ENCODE results near the gene OSCP1.

Gene OSCP1

DNA sequence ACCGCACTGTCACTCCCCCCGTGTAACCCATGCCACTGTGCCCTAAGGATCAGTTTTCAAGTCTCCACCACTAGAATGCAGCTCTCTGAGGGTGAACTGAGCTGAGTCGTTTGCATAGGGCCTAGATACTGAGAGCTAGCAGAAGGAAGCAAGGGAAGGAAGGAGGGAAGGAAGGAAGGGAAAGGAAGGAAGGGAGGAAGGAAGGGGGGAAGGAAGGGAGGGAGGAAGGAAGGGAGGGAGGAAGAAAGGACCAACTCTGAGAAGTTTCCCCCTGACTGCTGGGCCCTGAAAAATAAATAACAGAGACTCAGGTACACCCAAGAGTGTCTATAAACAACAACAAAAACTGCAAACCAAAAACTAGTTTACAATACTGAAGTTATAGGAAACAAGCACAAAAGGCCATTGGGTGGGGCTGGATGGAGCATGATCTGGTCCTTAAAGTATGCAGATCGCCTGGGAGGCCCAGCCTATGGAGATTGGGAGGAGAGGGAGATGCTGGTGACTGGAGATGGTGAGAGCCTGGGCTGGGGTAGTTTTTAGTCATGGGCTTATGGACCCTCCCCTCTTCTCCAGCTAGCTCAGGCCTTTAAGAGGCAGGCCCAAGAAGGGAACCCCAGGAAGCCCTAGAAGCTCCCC is 15.6 kb upstream of the OSCP1 start:
- no peak overlapping the region for H3K27ac ChIP-seq (ENCODE audit: low read depth, low read length)
- H4K5ac ChIP-seq (ENCODE audit: low read length): no peak overlapping the region
- no peaks in the 10 kb centered on the region for H3K27me3 ChIP-seq (ENCODE audit: insufficient read depth, low read length, poor library complexity)

DNA sequence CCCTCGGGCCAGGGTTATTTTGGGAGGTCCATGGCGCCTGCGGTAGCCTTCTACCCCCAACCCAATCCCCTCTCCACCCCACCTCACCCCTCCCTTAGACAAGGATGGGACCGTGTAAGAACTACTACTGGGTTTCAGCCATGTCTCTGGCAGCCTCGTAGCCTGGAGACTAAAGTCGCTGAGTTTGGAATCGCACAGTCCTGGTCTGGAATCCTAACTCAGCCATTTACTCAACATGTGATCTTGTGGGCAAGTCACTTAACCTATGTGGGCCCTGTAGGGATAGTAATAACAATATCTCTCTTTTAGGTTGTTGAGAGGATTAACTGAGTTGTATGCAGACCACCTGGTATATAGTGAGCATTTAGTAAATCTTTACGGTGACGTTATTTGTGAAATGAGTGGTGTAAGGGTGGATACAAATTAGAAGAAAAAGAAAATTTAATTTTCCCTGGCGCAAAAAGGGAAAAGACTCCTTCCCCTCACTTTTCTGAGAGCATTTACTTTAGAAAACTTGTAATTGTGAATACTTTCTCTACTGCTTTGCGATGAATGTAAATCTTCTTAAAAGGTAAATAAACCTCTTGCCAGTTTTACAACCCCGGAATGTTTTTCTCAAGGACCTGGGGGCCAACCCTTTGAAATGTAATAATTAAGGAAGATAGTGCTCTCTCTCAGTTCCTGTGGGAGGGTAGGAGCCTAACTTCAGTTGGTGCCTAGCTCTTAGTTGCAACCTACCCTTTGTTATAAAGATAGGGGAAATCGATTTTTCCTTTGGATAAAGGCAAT is 14.5 kb upstream of the OSCP1 start:
- Histone ChIP-seq H2BK120ac (ENCODE audit: low read depth, low read length) (no peak overlapping the region), H3K4me1 (ENCODE audit: control insufficient read depth, low read depth, low read length) (peaks cover 5% of the 10 kb centered on the region), H3K4me2 (ENCODE audit: low read length) (peak overlapping the region; percentile 28), H3K18ac (ENCODE audit: low read length) (peak overlapping the region; percentile 85), H3K9ac (ENCODE audit: low read length) (peak overlapping the region; percentile 98), H3K27me3 (ENCODE audit: insufficient read depth, low read length, poor library complexity) (no peaks in the 10 kb centered on the region), H3K36me3 (ENCODE audit: control insufficient read depth, insufficient read depth, low read length) (peaks cover 11% of the 10 kb centered on the region), H2BK5ac (ENCODE audit: low read length) (peak overlapping the region; percentile 1), H3K56ac (ENCODE audit: low read length) (peak overlapping the region; percentile 87), H3K23ac (ENCODE audit: low read length) (no peak overlapping the region), H3K4me3 (ENCODE audit: low read length) (peak overlapping the region; percentile 50), H2AK5ac (ENCODE audit: low read length) (no peak overlapping the region), H3K79me1 (ENCODE audit: low read length) (peaks cover 11% of the 10 kb centered on the region), H2BK15ac (replicated peaks; ENCODE audit: low read depth) (no peak overlapping the region), H3K79me2 (ENCODE audit: control insufficient read depth, insufficient read depth, low read length) (peaks cover 3% of the 10 kb centered on the region), H4K5ac (ENCODE audit: low read length) (no peak overlapping the region), H4K8ac (ENCODE audit: low read depth, low read length) (peak overlapping the region; percentile 17), H3K4ac (ENCODE audit: low read depth, low read length) (no peak overlapping the region), H3K27ac (ENCODE audit: low read depth, low read length) (peak overlapping the region; percentile 81)
- DNase-seq: peak; percentile 84
- no CpG with 5 or more reads among the region's 13 CpGs for WGBS (ENCODE audit: extremely low coverage, insufficient coverage, low lambda C conversion rate)

More for the DNA sequence above, 15.6 kb upstream of the OSCP1 start:
- H3K79me1 ChIP-seq (ENCODE audit: low read length): peaks cover 11% of the 10 kb centered on the region
- no peak overlapping the region for H3K4me3 ChIP-seq (ENCODE audit: low read length)
- H3K23ac ChIP-seq (ENCODE audit: low read length): no peak overlapping the region
- H3K18ac ChIP-seq (ENCODE audit: low read length): no peak overlapping the region
- H3K4me2 ChIP-seq (ENCODE audit: low read length): no peak overlapping the region
- H3K4ac ChIP-seq (ENCODE audit: low read depth, low read length): no peak overlapping the region
- H3K9ac ChIP-seq (ENCODE audit: low read length): no peak overlapping the region
- H4K8ac ChIP-seq (ENCODE audit: low read depth, low read length): no peak overlapping the region
- no peak overlapping the region for H2BK120ac ChIP-seq (ENCODE audit: low read depth, low read length)
- H3K56ac ChIP-seq (ENCODE audit: low read length): peak overlapping the region; percentile 11
- no peak overlapping the region for H2BK5ac ChIP-seq (ENCODE audit: low read length)
- peaks cover 3% of the 10 kb centered on the region for H3K79me2 ChIP-seq (ENCODE audit: control insufficient read depth, insufficient read depth, low read length)
- no peak overlapping the region for H2AK5ac ChIP-seq (ENCODE audit: low read length)
- no peak overlapping the region for H2BK15ac ChIP-seq (replicated peaks; ENCODE audit: low read depth)
- no CpG with 5 or more reads among the region's 4 CpGs for WGBS (ENCODE audit: extremely low coverage, insufficient coverage, low lambda C conversion rate)
- peaks cover 4% of the 10 kb centered on the region for H3K36me3 ChIP-seq (ENCODE audit: control insufficient read depth, insufficient read depth, low read length)
- peak; percentile 65 for DNase-seq
- peaks cover 5% of the 10 kb centered on the region for H3K4me1 ChIP-seq (ENCODE audit: control insufficient read depth, low read depth, low read length)

DNA sequence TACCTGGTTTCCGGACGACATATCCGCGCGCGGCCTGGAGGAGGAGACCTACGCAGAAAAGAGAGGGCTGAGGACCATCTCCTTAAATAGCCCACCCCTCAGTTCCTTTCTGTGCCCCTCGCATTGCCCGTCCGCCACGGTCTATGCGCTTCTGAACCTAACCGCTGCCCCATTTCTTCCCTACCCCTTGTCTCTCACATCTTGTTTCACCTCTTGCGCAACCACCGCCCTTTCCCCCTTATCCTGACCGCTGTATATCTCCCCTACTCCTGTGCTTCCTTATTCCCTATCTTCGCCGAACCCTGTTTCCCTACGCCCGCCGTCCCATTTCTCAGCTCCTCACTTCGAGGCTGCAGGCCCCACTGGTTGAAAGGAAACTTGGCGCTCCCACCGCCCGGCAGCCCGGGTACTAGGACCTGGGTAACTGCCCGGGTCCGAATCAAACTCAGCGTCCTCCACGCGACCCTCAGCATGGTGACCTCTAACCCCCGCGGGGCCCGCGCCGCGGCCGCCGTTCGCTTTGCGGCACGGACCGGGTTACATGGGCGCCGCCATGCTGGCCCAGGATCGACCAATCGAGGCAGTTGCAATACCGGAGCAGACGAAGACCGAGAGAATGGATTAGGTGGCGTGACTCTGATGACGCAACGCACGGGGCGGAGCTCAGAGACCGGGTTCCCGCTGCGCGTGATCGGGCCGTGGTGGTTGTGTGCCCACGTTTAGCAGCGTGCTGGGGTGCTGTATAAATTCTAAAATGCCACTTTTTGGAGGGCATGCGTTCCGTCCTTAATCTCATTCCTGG is 13.8 kb upstream of the OSCP1 start, which contains the start of gene MRPS15:
TSS of gene MRPS15 (minus strand) at position 582 of the 802 bp plus-strand sequence. CDS start at position 473, 109 bp downstream.
- no peak within 1 kb of the TSS for H2BK120ac ChIP-seq (ENCODE audit: low read depth, low read length)
- no peak within 1 kb of the TSS for H2BK15ac ChIP-seq (replicated peaks; ENCODE audit: low read depth)
- no CpG with 5 or more reads among the region's 65 CpGs for WGBS (ENCODE audit: extremely low coverage, insufficient coverage, low lambda C conversion rate)
- H3K4me2 ChIP-seq (ENCODE audit: low read length): peak within 1 kb of the TSS; percentile 92
- H2AK5ac ChIP-seq (ENCODE audit: low read length): peak within 1 kb of the TSS; percentile 95
- H3K23ac ChIP-seq (ENCODE audit: low read length): no peak within 1 kb of the TSS
- H3K27me3 ChIP-seq (ENCODE audit: insufficient read depth, low read length, poor library complexity): no peaks in the 10 kb centered on the region
- H3K4ac ChIP-seq (ENCODE audit: low read depth, low read length): peak within 1 kb of the TSS; percentile 74
- H3K79me2 ChIP-seq (ENCODE audit: control insufficient read depth, insufficient read depth, low read length): peaks cover 3% of the 10 kb centered on the region
- H3K79me1 ChIP-seq (ENCODE audit: low read length): peaks cover 11% of the 10 kb centered on the region
- peak within 1 kb of the TSS; percentile 98 for H3K9ac ChIP-seq (ENCODE audit: low read length)
- peak within 1 kb of the TSS; percentile 17 for H4K8ac ChIP-seq (ENCODE audit: low read depth, low read length)
- peak within 1 kb of the TSS; percentile 100 for H3K56ac ChIP-seq (ENCODE audit: low read length)
- peak within 1 kb of the TSS; percentile 85 for H3K18ac ChIP-seq (ENCODE audit: low read length)
- peak; percentile 97 for DNase-seq
- peak within 1 kb of the TSS; percentile 81 for H3K27ac ChIP-seq (ENCODE audit: low read depth, low read length)
- H4K5ac ChIP-seq (ENCODE audit: low read length): no peak within 1 kb of the TSS
- H3K4me3 ChIP-seq (ENCODE audit: low read length): peak within 1 kb of the TSS; percentile 100
- H3K4me1 ChIP-seq (ENCODE audit: control insufficient read depth, low read depth, low read length): peaks cover 5% of the 10 kb centered on the region
- H3K36me3 ChIP-seq (ENCODE audit: control insufficient read depth, insufficient read depth, low read length): peaks cover 15% of the 10 kb centered on the region
- peak within 1 kb of the TSS; percentile 78 for H2BK5ac ChIP-seq (ENCODE audit: low read length)

DNA sequence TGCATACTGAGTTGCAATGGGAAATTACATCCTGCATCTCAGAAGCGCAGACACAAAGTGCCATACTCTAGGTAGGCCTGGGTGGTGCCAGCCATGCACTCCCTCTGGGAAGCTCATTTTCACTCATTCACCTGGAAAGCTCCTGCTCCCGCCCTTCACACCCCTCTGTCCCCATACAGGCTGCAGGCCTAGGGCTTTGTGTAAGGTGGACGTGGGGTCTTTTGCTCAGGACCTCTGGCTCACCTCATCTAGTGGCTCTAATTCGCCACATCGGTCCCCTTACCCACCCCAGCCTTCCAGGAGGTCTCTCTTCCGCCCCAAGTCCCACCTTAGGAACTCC is 13.2 kb upstream of the OSCP1 start:
- peak; percentile 50 for DNase-seq
- no peak overlapping the region for H4K8ac ChIP-seq (ENCODE audit: low read depth, low read length)
- no peak overlapping the region for H3K23ac ChIP-seq (ENCODE audit: low read length)
- no peak overlapping the region for H4K5ac ChIP-seq (ENCODE audit: low read length)
- peak overlapping the region; percentile 100 for H3K4me3 ChIP-seq (ENCODE audit: low read length)
- peak overlapping the region; percentile 61 for H3K27ac ChIP-seq (ENCODE audit: low read depth, low read length)
- no peaks in the 10 kb centered on the region for H3K27me3 ChIP-seq (ENCODE audit: insufficient read depth, low read length, poor library complexity)
- H3K4ac ChIP-seq (ENCODE audit: low read depth, low read length): no peak overlapping the region
- peak overlapping the region; percentile 16 for H3K18ac ChIP-seq (ENCODE audit: low read length)
- peaks cover 11% of the 10 kb centered on the region for H3K79me1 ChIP-seq (ENCODE audit: low read length)
- peaks cover 5% of the 10 kb centered on the region for H3K4me1 ChIP-seq (ENCODE audit: control insufficient read depth, low read depth, low read length)
- H2AK5ac ChIP-seq (ENCODE audit: low read length): no peak overlapping the region
- peak overlapping the region; percentile 98 for H3K9ac ChIP-seq (ENCODE audit: low read length)
- H3K56ac ChIP-seq (ENCODE audit: low read length): peak overlapping the region; percentile 100
- no peak overlapping the region for H2BK15ac ChIP-seq (replicated peaks; ENCODE audit: low read depth)
- H3K4me2 ChIP-seq (ENCODE audit: low read length): peak overlapping the region; percentile 92
- no peak overlapping the region for H2BK120ac ChIP-seq (ENCODE audit: low read depth, low read length)
- WGBS (ENCODE audit: extremely low coverage, insufficient coverage, low lambda C conversion rate): no CpG with 5 or more reads among the region's 6 CpGs
- peaks cover 15% of the 10 kb centered on the region for H3K36me3 ChIP-seq (ENCODE audit: control insufficient read depth, insufficient read depth, low read length)
- H3K79me2 ChIP-seq (ENCODE audit: control insufficient read depth, insufficient read depth, low read length): peaks cover 3% of the 10 kb centered on the region
- H2BK5ac ChIP-seq (ENCODE audit: low read length): peak overlapping the region; percentile 78

DNA sequence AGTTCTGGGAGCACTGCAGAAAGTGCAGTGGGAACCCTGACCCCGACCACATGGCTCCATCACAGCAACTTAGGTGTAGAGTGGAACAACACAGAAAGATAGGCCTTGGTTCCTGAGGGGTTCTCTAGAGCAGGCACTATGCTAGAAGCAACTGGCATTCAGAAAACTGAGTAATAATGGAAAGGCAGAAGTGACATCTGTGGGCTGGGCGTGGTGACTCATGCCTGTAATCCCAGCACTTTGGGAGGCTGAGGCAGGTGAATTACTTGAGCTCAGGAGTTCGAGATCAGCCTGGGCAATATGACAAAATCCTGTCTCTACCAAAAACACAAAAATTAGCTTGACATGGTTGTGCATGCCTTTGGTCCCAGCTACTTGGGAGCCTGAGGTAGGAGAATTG is 8.7 kb upstream of the OSCP1 start:
- H3K36me3 ChIP-seq (ENCODE audit: control insufficient read depth, insufficient read depth, low read length): peaks cover 34% of the 10 kb centered on the region
- no peak overlapping the region for H3K4ac ChIP-seq (ENCODE audit: low read depth, low read length)
- no peak overlapping the region for H3K23ac ChIP-seq (ENCODE audit: low read length)
- H3K56ac ChIP-seq (ENCODE audit: low read length): no peak overlapping the region
- peaks cover 11% of the 10 kb centered on the region for H3K79me1 ChIP-seq (ENCODE audit: low read length)
- no peak overlapping the region for H4K8ac ChIP-seq (ENCODE audit: low read depth, low read length)
- no CpG with 5 or more reads among the region's 3 CpGs for WGBS (ENCODE audit: extremely low coverage, insufficient coverage, low lambda C conversion rate)
- H2AK5ac ChIP-seq (ENCODE audit: low read length): no peak overlapping the region
- H4K5ac ChIP-seq (ENCODE audit: low read length): no peak overlapping the region
- no peak overlapping the region for H3K27ac ChIP-seq (ENCODE audit: low read depth, low read length)
- no peak overlapping the region for H2BK15ac ChIP-seq (replicated peaks; ENCODE audit: low read depth)
- H3K27me3 ChIP-seq (ENCODE audit: insufficient read depth, low read length, poor library complexity): no peaks in the 10 kb centered on the region
- H3K4me2 ChIP-seq (ENCODE audit: low read length): no peak overlapping the region
- H2BK120ac ChIP-seq (ENCODE audit: low read depth, low read length): no peak overlapping the region
- H3K4me1 ChIP-seq (ENCODE audit: control insufficient read depth, low read depth, low read length): no peaks in the 10 kb centered on the region
- DNase-seq: no peak
- H3K18ac ChIP-seq (ENCODE audit: low read length): no peak overlapping the region
- H3K79me2 ChIP-seq (ENCODE audit: control insufficient read depth, insufficient read depth, low read length): peaks cover 3% of the 10 kb centered on the region
- H3K4me3 ChIP-seq (ENCODE audit: low read length): no peak overlapping the region
- no peak overlapping the region for H3K9ac ChIP-seq (ENCODE audit: low read length)
- no peak overlapping the region for H2BK5ac ChIP-seq (ENCODE audit: low read length)
